ENCODE results near the gene DGCR8.

DGCR8 gene

DNA sequence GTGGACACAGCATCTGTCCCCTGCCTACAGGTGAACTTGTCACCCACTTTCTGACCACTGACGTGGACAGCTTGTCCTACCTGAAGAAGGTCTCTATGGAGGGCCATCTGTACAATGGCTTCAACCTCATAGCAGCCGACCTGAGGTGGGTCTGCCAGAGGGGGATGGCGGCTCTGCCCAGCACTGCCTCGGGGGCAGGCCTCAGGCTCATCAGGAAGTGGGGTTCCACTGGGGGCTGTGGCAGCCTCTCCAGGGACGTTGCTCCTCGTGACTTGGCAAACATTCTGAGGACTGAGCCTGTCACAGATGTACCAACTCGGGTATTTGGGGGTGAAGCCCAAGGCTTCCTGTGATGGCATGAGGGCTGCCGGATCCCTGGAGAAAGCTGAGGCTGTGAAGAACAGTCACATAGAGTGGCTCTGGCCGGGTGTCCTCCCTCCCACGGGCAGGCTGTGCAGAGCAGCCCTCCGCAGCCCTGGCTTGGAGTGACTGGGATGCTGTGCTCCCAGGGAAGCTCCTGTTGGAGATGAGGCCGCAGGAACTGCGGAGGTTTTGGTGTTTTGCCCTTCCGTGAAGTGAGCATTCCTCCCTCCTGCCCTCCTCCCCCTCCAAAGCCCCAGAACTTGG, 26.5 kb upstream of the DGCR8 start:
- H3K4me3 ChIP-seq (ENCODE audit: low read depth, low read length): no peak overlapping the region
- TF ChIP-seq, protein P1, sequence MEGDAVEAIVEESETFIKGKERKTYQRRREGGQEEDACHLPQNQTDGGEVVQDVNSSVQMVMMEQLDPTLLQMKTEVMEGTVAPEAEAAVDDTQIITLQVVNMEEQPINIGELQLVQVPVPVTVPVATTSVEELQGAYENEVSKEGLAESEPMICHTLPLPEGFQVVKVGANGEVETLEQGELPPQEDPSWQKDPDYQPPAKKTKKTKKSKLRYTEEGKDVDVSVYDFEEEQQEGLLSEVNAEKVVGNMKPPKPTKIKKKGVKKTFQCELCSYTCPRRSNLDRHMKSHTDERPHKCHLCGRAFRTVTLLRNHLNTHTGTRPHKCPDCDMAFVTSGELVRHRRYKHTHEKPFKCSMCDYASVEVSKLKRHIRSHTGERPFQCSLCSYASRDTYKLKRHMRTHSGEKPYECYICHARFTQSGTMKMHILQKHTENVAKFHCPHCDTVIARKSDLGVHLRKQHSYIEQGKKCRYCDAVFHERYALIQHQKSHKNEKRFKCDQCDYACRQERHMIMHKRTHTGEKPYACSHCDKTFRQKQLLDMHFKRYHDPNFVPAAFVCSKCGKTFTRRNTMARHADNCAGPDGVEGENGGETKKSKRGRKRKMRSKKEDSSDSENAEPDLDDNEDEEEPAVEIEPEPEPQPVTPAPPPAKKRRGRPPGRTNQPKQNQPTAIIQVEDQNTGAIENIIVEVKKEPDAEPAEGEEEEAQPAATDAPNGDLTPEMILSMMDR (IDR thresholded peaks at IDR 0.05; ENCODE audit: control insufficient read depth, extremely low read depth, insufficient read depth): no peak
- DNase-seq (ENCODE audit: low read depth): no peak

DNA sequence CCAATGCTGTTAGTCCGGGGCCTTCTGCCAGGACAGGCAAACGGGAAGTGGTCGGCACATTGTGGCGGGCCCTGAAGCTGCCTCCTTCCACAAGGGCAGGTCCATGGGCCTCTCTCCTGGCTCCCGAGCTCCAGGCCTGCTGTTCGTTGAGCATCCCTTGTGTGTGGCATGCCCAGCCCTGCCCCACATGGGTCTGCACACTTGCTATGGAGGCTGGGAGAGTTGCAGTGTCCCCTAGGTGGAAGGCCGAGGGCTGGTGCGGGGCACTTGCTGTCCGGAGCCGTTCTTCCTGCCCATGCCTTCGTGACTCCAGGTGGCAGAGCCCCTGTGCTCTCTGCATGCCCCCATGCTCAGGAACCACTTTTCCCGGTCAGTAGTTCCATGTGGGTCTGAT, 26.0 kb upstream of the DGCR8 start:
- DNase-seq (ENCODE audit: low read depth): no peak
- no peak overlapping the region for H3K4me3 ChIP-seq (ENCODE audit: low read depth, low read length)
- TF ChIP-seq, protein P1 (IDR thresholded peaks at IDR 0.05; ENCODE audit: control insufficient read depth, extremely low read depth, insufficient read depth): no peak

DNA sequence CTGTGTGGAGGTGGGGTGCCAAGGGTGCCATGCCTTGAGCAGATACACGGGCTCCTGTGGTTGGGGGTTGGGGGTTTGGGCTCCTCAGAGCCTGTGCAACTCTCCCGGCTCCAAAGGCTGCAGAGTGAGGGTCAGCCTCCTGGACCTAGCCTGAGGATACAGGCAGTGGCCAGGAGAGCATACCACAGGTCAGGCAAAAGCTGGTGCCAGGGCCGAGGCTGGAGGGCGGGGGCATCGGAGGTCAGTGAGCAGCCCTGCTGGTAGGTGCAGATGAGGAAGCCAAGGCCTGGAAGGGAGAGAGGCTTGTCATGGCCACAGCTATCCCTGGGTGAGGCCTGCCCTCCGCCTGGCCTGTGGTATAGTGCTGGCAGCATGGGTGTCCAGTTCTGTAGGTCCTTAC, 25.6 kb upstream of the DGCR8 start:
- no peak overlapping the region for H3K4me3 ChIP-seq (ENCODE audit: low read depth, low read length)
- TF ChIP-seq, protein P1 (IDR thresholded peaks at IDR 0.05; ENCODE audit: control insufficient read depth, extremely low read depth, insufficient read depth): no peak
- no peak for DNase-seq (ENCODE audit: low read depth)

DNA sequence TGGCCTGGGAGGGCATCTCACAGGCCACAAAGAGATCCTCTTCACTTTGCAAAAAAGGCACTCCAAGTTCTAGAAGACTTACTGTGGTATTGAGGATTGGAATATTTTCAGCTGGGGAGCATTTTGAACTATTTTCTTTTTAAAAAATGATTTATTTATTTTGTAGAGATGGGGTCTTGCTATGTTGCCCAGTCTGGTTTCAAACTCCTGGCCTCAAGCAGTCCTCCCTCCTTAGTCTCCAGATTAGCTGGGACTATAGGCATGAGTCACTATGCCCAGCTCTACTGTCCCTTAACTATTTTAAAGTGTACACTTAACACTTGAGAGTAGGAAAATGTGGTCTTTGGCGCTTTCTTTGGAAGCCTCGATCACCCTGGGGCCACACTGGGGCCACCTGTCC, 24.9 kb upstream of the DGCR8 start:
- TF ChIP-seq, protein P1 (IDR thresholded peaks at IDR 0.05; ENCODE audit: control insufficient read depth, extremely low read depth, insufficient read depth): no peak
- DNase-seq (ENCODE audit: low read depth): no peak
- no peak overlapping the region for H3K4me3 ChIP-seq (ENCODE audit: low read depth, low read length)

DNA sequence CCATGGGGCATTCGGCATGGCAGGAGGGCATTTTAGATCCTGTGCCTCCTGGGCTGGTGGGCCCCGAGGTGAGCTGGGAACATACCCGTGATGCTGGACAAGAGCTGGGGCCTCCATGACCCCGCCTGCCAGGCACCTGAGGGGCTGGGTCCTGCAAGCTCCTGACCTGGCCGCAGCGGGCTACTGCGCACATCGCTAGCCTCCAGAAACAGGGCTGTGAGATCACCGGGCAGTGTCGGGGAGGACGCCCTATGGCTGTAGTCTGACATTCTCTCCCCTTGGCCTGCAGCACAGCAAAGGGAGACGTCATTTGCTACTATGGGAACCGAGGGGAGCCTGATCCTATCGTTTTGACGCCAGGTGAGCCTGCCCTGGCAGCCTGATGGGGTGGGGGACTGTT, 24.4 kb upstream of the DGCR8 start:
- no peak overlapping the region for H3K4me3 ChIP-seq (ENCODE audit: low read depth, low read length)
- no peak for DNase-seq (ENCODE audit: low read depth)
- TF ChIP-seq, protein P1 (IDR thresholded peaks at IDR 0.05; ENCODE audit: control insufficient read depth, extremely low read depth, insufficient read depth): no peak

DNA sequence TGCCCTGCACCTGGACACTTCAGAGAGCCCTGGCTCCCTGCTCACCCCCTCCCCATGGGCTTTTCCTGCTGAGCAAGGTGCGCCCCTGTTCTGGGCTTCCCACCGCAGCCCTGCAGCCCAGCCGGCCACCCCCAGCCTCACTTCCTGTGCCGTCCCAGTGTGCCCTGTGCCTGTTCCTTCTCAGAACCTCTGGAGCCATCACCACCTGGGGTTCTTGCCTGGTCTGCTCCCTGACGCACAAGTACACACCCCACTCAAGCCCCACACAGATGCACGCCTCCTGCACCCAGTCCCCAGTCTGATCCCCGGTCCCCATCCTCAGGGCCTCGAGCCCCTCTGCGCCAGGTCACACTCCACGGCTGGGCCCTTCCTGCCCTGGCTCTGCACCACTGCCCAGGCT, 23.9 kb upstream of the DGCR8 start:
- no peak for DNase-seq (ENCODE audit: low read depth)

More for the DNA sequence above, 23.9 kb upstream of the DGCR8 start:
- TF ChIP-seq, protein P1 (IDR thresholded peaks at IDR 0.05; ENCODE audit: control insufficient read depth, extremely low read depth, insufficient read depth): no peak
- no peak overlapping the region for H3K4me3 ChIP-seq (ENCODE audit: low read depth, low read length)

Data from LNCaP clone FGC (cell line).